SK-N-MC (cell line): ENCODE data around the gene MTG1.
"Not testable (repeated sequence)": the region's sequence is repeated elsewhere in the genome, so short reads cannot be mapped to it uniquely, and the experiment has no call there.

Experiments
- DNase-seq: peaks from one replicate; pipeline ENCODE4 v3.0.0-alpha.2; 2011; ENCODE audit warnings: low read depth, low spot score
- H3K27ac ChIP-seq: fragments of 200-600 bp; sonication (generic); 2 replicates; pipeline ENCODE4 v1.5.1; 2016; ENCODE audit warnings: mixed run types
- H3K36me3 ChIP-seq: fragments of 200-600 bp; sonication (generic); 2 replicates; pipeline ENCODE4 v1.6.1; 2017; ENCODE audit warnings: antibody characterized with exemption, low read length, mixed read lengths; ENCODE audit not compliant: insufficient read depth
- H3K4me3 ChIP-seq: fragments of 200-600 bp; sonication (generic); 2 replicates; pipeline ENCODE4 v1.5.1; 2016
- H3K9ac ChIP-seq: fragments of 200-600 bp; sonication (generic); 2 replicates; pipeline ENCODE4 v1.8.0; 2017; ENCODE audit warnings: mixed run types, mixed read lengths; ENCODE audit not compliant: insufficient read length
- H3K9me3 ChIP-seq: fragments of 200-600 bp; sonication (generic); 2 replicates; pipeline ENCODE4 v1.6.1; 2017; ENCODE audit warnings: low read depth, mild to moderate bottlenecking, antibody characterized with exemption, low read length, moderate library complexity, mixed read lengths
- EZH2 ChIP-seq: fragments of 200-600 bp; sonication (generic); IDR thresholded peaks from one replicate; pipeline ENCODE4 v1.6.1; 2017; ENCODE audit warnings: antibody characterized with exemption
- FOXP2 ChIP-seq: optimal IDR thresholded peaks from 2 replicates; pipeline ENCODE3; 2011; ENCODE audit warnings: mild to moderate bottlenecking, moderate library complexity; ENCODE audit not compliant: insufficient read depth; ENCODE audit errors: extremely low read length, control extremely low read depth
- POLR2AphosphoS5 ChIP-seq: IDR thresholded peaks from 2 replicates; pipeline ENCODE4 v1.6.1; 2012; ENCODE audit warnings: mild to moderate bottlenecking, low read depth, low read length, borderline replicate concordance

The MTG1 gene

GRCh38 chr10:133466683-133467275 is 72.8 kb downstream of the MTG1 start:
- TF ChIP-seq EZH2 (no peak), FOXP2 (no peak)
- no peak for DNase-seq
- Histone ChIP-seq H3K9ac (no peak overlapping the region), H3K4me3 (no peak overlapping the region), H3K9me3 (no peaks in the 10 kb centered on the region), H3K27ac (no peak overlapping the region), H3K36me3 (no peaks in the 10 kb centered on the region)

GRCh38 chr10:133467286-133467911 is 73.4 kb downstream of the MTG1 start:
- TF ChIP-seq POLR2AphosphoS5, result no peak
- no peak for TF ChIP-seq FOXP2
- TF ChIP-seq EZH2, result no peak
- H3K9ac ChIP-seq, result no peak overlapping the region
- no peak overlapping the region for H3K4me3 ChIP-seq
- DNase-seq, result no peak
- no peaks in the 10 kb centered on the region for H3K9me3 ChIP-seq
- H3K36me3 ChIP-seq, result no peaks in the 10 kb centered on the region
- H3K27ac ChIP-seq, result no peak overlapping the region

GRCh38 chr10:133469205-133469604 is 75.2 kb downstream of the MTG1 start:
- H3K27ac ChIP-seq, H3K9me3 ChIP-seq: not testable (repeated sequence)

GRCh38 chr10:133471300-133472109 is 77.5 kb downstream of the MTG1 start:
- TF ChIP-seq FOXP2 (no peak), POLR2AphosphoS5 (no peak), EZH2 (no peak)
- H3K36me3 ChIP-seq, result no peaks in the 10 kb centered on the region
- no peak for DNase-seq
- H3K9ac ChIP-seq, result no peak overlapping the region
- H3K27ac ChIP-seq, result no peak overlapping the region
- no peak overlapping the region for H3K4me3 ChIP-seq
- no peaks in the 10 kb centered on the region for H3K9me3 ChIP-seq

More at GRCh38 chr10:133469205-133469604, 75.2 kb downstream of the MTG1 start:
- H3K9ac ChIP-seq, DNase-seq, H3K4me3 ChIP-seq, H3K36me3 ChIP-seq: not testable (repeated sequence)
